OCI-LY1 (cell line): ENCODE data around the gene PC.

Experiments
- H2AFZ ChIP-seq: fragments of 200-600 bp; sonication (generic), shearing (Covaris generic); 2 replicates; pipeline ENCODE4 v1.6.0; 2014; ENCODE audit warnings: antibody characterized with exemption, mild to moderate bottlenecking, low read length
- H3F3A ChIP-seq: fragments of 200-600 bp; sonication (generic), shearing (Covaris generic); 2 replicates; pipeline ENCODE4 v1.6.0; 2014; ENCODE audit warnings: mild to moderate bottlenecking, antibody characterized with exemption, low read length, moderate library complexity; ENCODE audit not compliant: insufficient read depth
- H3K27ac ChIP-seq: fragments of 200-600 bp; sonication (generic); 2 replicates; pipeline ENCODE4 v1.5.1; 2014; ENCODE audit warnings: low read length, mixed run types, mild to moderate bottlenecking, low read depth; ENCODE audit not compliant: poor library complexity, severe bottlenecking
- H3K27me3 ChIP-seq: fragments of 200-600 bp; sonication (generic); 2 replicates; pipeline ENCODE4 v1.6.0; 2014; ENCODE audit warnings: antibody characterized with exemption, mild to moderate bottlenecking, low read length, moderate library complexity; ENCODE audit not compliant: insufficient read depth
- H3K36me3 ChIP-seq: fragments of 200-600 bp; sonication (generic); 2 replicates; pipeline ENCODE4 v1.6.1; 2014; ENCODE audit warnings: mild to moderate bottlenecking, antibody characterized with exemption, low read length, moderate library complexity, mixed read lengths; ENCODE audit not compliant: insufficient read depth
- H3K4me1 ChIP-seq: fragments of 200-600 bp; sonication (generic); 2 replicates; pipeline ENCODE4 v1.5.1; 2014; ENCODE audit warnings: mild to moderate bottlenecking, low read length, moderate library complexity; ENCODE audit not compliant: insufficient read depth, severe bottlenecking
- H3K4me2 ChIP-seq: fragments of 200-600 bp; sonication (generic), shearing (Covaris generic); 2 replicates; pipeline ENCODE4 v1.6.1; 2014; ENCODE audit warnings: low read length
- H3K4me3 ChIP-seq: fragments of 200-600 bp; sonication (generic); 2 replicates; pipeline ENCODE4 v1.5.1; 2014; ENCODE audit warnings: low read length, low read depth, mild to moderate bottlenecking, mixed read lengths; ENCODE audit not compliant: poor library complexity, severe bottlenecking
- H3K79me2 ChIP-seq: fragments of 200-600 bp; shearing (Covaris generic); 2 replicates; pipeline ENCODE4 v1.6.1; 2016; ENCODE audit warnings: mixed run types, low read length, mixed read lengths; ENCODE audit not compliant: insufficient read depth
- H3K9ac ChIP-seq: fragments of 200-600 bp; sonication (generic), shearing (Covaris generic); 2 replicates; pipeline ENCODE4 v1.6.1; 2014; ENCODE audit warnings: mild to moderate bottlenecking, low read length, mixed read lengths
- H3K9me2 ChIP-seq: fragments of 200-600 bp; sonication (generic), shearing (Covaris generic); 2 replicates; pipeline ENCODE4 v1.6.1; 2014; ENCODE audit warnings: low read depth, mild to moderate bottlenecking, low read length, mixed read lengths
- H3K9me3 ChIP-seq: fragments of 200-600 bp; shearing (Covaris generic); 2 replicates; pipeline ENCODE4 v1.6.1; 2014; ENCODE audit warnings: low read length, mixed read lengths
- H4K20me1 ChIP-seq: fragments of 200-600 bp; sonication (generic), shearing (Covaris generic); 2 replicates; pipeline ENCODE4 v1.6.0; 2016; ENCODE audit warnings: mild to moderate bottlenecking, low read length; ENCODE audit not compliant: insufficient read depth
- CTCF ChIP-seq: fragments of 200-600 bp; sonication (generic), shearing (Covaris generic); IDR thresholded peaks from 2 replicates; pipeline ENCODE4 v1.5.1; 2017; ENCODE audit warnings: mild to moderate bottlenecking, antibody characterized with exemption, low read length, moderate library complexity, mixed read lengths
- EZH2 ChIP-seq: fragments of 200-600 bp; sonication (generic), shearing (Covaris generic); IDR thresholded peaks from 2 replicates; pipeline ENCODE4 v1.8.0; 2017; ENCODE audit warnings: borderline replicate concordance, mixed run types, mild to moderate bottlenecking, antibody characterized with exemption, low read length, moderate library complexity, mixed read lengths

Gene PC

DNA sequence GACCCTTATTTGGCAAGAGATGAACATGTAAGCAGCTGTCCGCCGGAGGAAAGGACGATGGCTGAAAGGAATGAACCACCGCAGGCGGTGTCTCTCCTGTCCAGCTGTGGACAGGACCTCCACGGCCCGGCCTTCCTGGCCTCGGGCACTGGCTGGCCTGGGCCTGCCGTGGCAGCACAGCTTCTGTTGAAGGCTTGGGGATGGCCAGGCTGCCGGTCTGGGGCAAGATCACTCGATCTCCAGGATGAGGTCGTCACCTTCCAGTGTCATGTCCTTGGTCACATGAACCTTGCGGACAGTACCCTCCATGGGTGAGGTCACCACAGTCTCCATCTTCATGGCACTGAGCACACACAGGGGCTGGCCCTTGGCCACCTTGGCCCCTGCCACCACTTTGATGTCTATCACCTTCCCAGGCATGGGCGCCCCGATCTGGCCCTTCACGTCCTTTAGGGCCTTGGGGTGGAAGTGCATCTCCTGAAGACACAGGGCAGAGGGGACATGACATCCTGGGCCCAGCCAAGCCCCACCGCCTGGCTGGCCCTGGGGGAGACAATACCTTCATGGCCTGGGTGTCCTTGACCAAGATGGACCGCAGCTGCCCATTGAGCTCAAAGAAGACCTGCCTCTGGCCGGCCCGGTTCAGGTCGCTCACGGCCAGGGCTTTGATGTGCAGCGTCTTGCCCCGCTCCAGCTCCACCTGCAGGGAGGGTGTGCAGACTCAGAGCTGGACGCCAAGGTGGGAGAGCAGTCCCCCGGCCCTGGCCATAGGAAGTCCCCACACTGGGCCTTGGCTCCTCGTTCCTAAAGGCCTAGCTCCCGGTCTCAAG lies 109.3 kb downstream of the PC start:
- no peak overlapping the region for H3K27ac ChIP-seq
- H3K9me3 ChIP-seq = no peaks in the 10 kb centered on the region
- peaks cover 21% of the 10 kb centered on the region for H3K4me1 ChIP-seq
- no peaks in the 10 kb centered on the region for H4K20me1 ChIP-seq
- H3F3A ChIP-seq = no peaks in the 10 kb centered on the region
- H3K27me3 ChIP-seq = no peaks in the 10 kb centered on the region
- H3K4me2 ChIP-seq = no peak overlapping the region
- H3K36me3 ChIP-seq = peaks cover 28% of the 10 kb centered on the region; the same call in 1 of the 2 replicates
- no peak overlapping the region for H3K4me3 ChIP-seq
- peaks cover 5% of the 10 kb centered on the region; the same call in 1 of the 2 replicates for H3K79me2 ChIP-seq
- no peak for TF ChIP-seq EZH2
- TF ChIP-seq CTCF = no peak
- no peak overlapping the region for H2AFZ ChIP-seq
- H3K9ac ChIP-seq = no peak overlapping the region
- no peaks in the 10 kb centered on the region for H3K9me2 ChIP-seq

GRCh38 chr11:66847461-66848232 lies 110.5 kb downstream of the PC start:
- Histone ChIP-seq H3F3A (no peaks in the 10 kb centered on the region), H3K9me3 (no peaks in the 10 kb centered on the region), H3K79me2 (peaks cover 7% of the 10 kb centered on the region; the same call in 1 of the 2 replicates), H3K27ac (no peak overlapping the region), H3K4me2 (no peak overlapping the region), H3K4me3 (no peak overlapping the region), H3K9ac (no peak overlapping the region), H3K9me2 (no peaks in the 10 kb centered on the region), H2AFZ (no peak overlapping the region), H3K27me3 (no peaks in the 10 kb centered on the region), H4K20me1 (no peaks in the 10 kb centered on the region), H3K4me1 (peaks cover 24% of the 10 kb centered on the region), H3K36me3 (peaks cover 28% of the 10 kb centered on the region; the same call in 1 of the 2 replicates)
- no peak for TF ChIP-seq EZH2
- no peak for TF ChIP-seq CTCF

DNA sequence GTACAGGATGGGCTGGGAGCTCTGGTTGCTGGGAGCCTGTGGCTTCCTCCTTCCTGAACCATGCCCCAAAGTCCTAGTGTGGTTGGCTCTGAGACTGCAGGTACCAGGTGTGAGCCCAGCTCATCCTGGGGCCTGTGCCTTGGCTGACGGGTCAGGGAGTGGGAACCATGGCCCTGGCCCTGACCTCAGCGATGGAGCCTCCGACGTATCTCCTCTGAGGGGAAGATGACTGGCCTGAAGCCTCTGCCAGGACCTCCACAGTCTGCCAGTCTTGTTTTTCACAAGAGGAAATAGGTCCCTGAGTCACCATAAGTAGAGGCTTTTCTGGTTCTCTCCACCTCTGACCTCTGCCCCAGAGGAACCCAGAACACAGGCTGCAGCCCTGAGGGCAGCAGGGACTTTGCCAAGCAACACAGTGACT lies 111.5 kb downstream of the PC start:
- H3K4me2 ChIP-seq = no peak overlapping the region
- H3K9me3 ChIP-seq = no peaks in the 10 kb centered on the region
- H3F3A ChIP-seq = no peaks in the 10 kb centered on the region
- H4K20me1 ChIP-seq = no peaks in the 10 kb centered on the region
- H3K79me2 ChIP-seq = peaks cover 16% of the 10 kb centered on the region
- H3K9ac ChIP-seq = no peak overlapping the region
- no peak overlapping the region for H3K27ac ChIP-seq
- H3K4me1 ChIP-seq = peaks cover 23% of the 10 kb centered on the region
- H3K27me3 ChIP-seq = no peaks in the 10 kb centered on the region
- H3K9me2 ChIP-seq = no peaks in the 10 kb centered on the region
- no peak for TF ChIP-seq CTCF
- H3K4me3 ChIP-seq = no peak overlapping the region
- H2AFZ ChIP-seq = no peak overlapping the region
- H3K36me3 ChIP-seq = peaks cover 28% of the 10 kb centered on the region; the same call in 1 of the 2 replicates
